Endothelial cell of umbilical vein (primary cell): ENCODE measurements around the gene GID4. TPM values are rescaled to one million over a fixed set of nuclear protein-coding genes. Genes with fewer than 3 reads are reported as not detected.

Experiments used
- BruUV-seq: library from RNA; stranded (reverse); fragments of 400-500 nt; replicated peaks from 2 replicates; lab custom pipeline; 2021; lab: Mats Ljungman, UMichigan
- CTCF ChIA-PET: fragments of 300-600, 350-600 bp; sonication (Branson Sonifier 250); formaldehyde crosslinking; loops from one replicate; lab custom pipeline; 2021; ENCODE audit warnings: antibody characterized with exemption, inconsistent platforms; lab: Charles Lee
- POLR2A ChIA-PET: fragments of 300-600, 350-600 bp; sonication (Branson Sonifier 250); formaldehyde crosslinking; loops from one replicate; lab custom pipeline; 2021; ENCODE audit warnings: antibody characterized with exemption, inconsistent platforms; lab: Charles Lee
- DNase-seq: peaks from one replicate; pipeline ENCODE4 v3.0.0-alpha.2; 2011; ENCODE audit warnings: low read depth, low spot score
- FAIRE-seq: peaks from 2 replicates; lab custom pipeline; 2011; peaks lifted over from hg19 to GRCh38; lab: Jason Lieb, UNC
- H2AFZ ChIP-seq: 2 replicates; pipeline ENCODE4 v1.6.0; 2012; ENCODE audit warnings: low read depth, low read length, control low read depth, inconsistent platforms
- H3K27ac ChIP-seq: 2 replicates; pipeline ENCODE4 v1.5.1; 2011; ENCODE audit warnings: low read depth, mild to moderate bottlenecking, control low read depth, low read length, moderate library complexity; ENCODE audit not compliant: insufficient read depth
- H3K27me3 ChIP-seq, 2 experiments: 2 replicates each; pipeline versions ENCODE4 v1.6.0 to v1.6.1; 2011; ENCODE audit warnings: low read length in 2 of 2, mixed read lengths in 1 of 2; ENCODE audit not compliant: control insufficient read depth in 2 of 2, insufficient read depth in 2 of 2
- H3K36me3 ChIP-seq, 2 experiments: 2 replicates in 1 of 2; 3 replicates in 1 of 2; pipeline ENCODE4 v1.5.1; 2011; ENCODE audit warnings: low read length in 2 of 2, mild to moderate bottlenecking in 1 of 2, moderate library complexity in 1 of 2; ENCODE audit not compliant: control insufficient read depth in 2 of 2, insufficient read depth in 2 of 2; ENCODE audit errors: extremely low read depth in 1 of 2
- H3K4me1 ChIP-seq: 3 replicates; pipeline ENCODE4 v1.5.1; 2011; ENCODE audit warnings: mild to moderate bottlenecking, low read length; ENCODE audit not compliant: control insufficient read depth, insufficient read depth; ENCODE audit errors: extremely low read depth
- H3K4me2 ChIP-seq: 2 replicates; pipeline ENCODE4 v1.6.1; 2011; ENCODE audit warnings: low read length, control low read depth, mixed read lengths; ENCODE audit not compliant: insufficient read depth
- H3K4me3 ChIP-seq, 3 experiments: fragments of 200-600 bp in 1 of 3; sonication (generic), shearing (Covaris generic) in 1 of 3; replicated peaks in 1 of 3; 2 replicates each; pipeline ENCODE4 v1.5.1; 2011 to 2016; ENCODE audit warnings: control low read depth in 3 of 3, low read length in 3 of 3, mild to moderate bottlenecking in 2 of 3, inconsistent platforms in 1 of 3, low read depth in 1 of 3, moderate library complexity in 1 of 3; ENCODE audit not compliant: insufficient read depth in 1 of 3
- H3K79me2 ChIP-seq: 2 replicates; pipeline ENCODE4 v1.6.0; 2012; ENCODE audit warnings: low read length, inconsistent platforms; ENCODE audit not compliant: control insufficient read depth, insufficient read depth
- H3K9ac ChIP-seq: replicated peaks from 2 replicates; pipeline ENCODE3; 2011; ENCODE audit warnings: low read length, control low read depth; ENCODE audit not compliant: insufficient read depth; ENCODE audit errors: extremely low read depth
- H3K9me1 ChIP-seq: replicated peaks from 3 replicates; pipeline ENCODE4 v1.6.0; 2011; ENCODE audit warnings: mild to moderate bottlenecking, low read length; ENCODE audit not compliant: control insufficient read depth, insufficient read depth; ENCODE audit errors: extremely low read depth
- H3K9me3 ChIP-seq: replicated peaks from 2 replicates; pipeline ENCODE4 v1.5.1; 2012; ENCODE audit warnings: low read length, inconsistent platforms; ENCODE audit not compliant: control insufficient read depth, insufficient read depth
- H4K20me1 ChIP-seq: replicated peaks from 2 replicates; pipeline ENCODE3; 2011; ENCODE audit warnings: mild to moderate bottlenecking, low read length; ENCODE audit not compliant: control insufficient read depth, insufficient read depth; ENCODE audit errors: extremely low read depth
- EZH2 ChIP-seq: IDR thresholded peaks from 2 replicates; pipeline ENCODE4 v1.6.1; 2012; ENCODE audit warnings: borderline replicate concordance, low read depth, mild to moderate bottlenecking, moderate library complexity, low read length, inconsistent platforms; ENCODE audit not compliant: severe bottlenecking
- FOS ChIP-seq: IDR thresholded peaks from 2 replicates; pipeline ENCODE4 v1.6.1; 2011; ENCODE audit warnings: mild to moderate bottlenecking, low read length, moderate library complexity, borderline replicate concordance; ENCODE audit not compliant: insufficient read depth
- GATA2 ChIP-seq: IDR thresholded peaks from 2 replicates; pipeline ENCODE4 v1.7.0; 2011; ENCODE audit warnings: low read depth, mild to moderate bottlenecking, moderate library complexity, mixed read lengths, low read length; ENCODE audit not compliant: insufficient read length, insufficient read depth
- JUN ChIP-seq: IDR thresholded peaks from 2 replicates; pipeline ENCODE4 v1.6.1; 2011; ENCODE audit warnings: borderline replicate concordance, low read depth; ENCODE audit not compliant: insufficient read length, insufficient read depth
- MYC ChIP-seq: IDR thresholded peaks from one replicate; pipeline ENCODE4 v1.6.1; 2011; ENCODE audit warnings: mild to moderate bottlenecking, low read depth, low read length
- POLR2A ChIP-seq: IDR thresholded peaks from 2 replicates; pipeline ENCODE4 v1.6.1; 2012; ENCODE audit warnings: low read depth, mild to moderate bottlenecking, control low read depth, low read length
- POLR2AphosphoS5 ChIP-seq: IDR thresholded peaks from 2 replicates; pipeline ENCODE4 v1.6.1; 2012; ENCODE audit warnings: low read depth, mild to moderate bottlenecking, control low read depth, low read length, moderate library complexity; ENCODE audit not compliant: insufficient read depth
- dilution Hi-C: fragments of 300-500 bp; cut with MboI; formaldehyde crosslinking; loops from one replicate; pipeline ENCODE4 v1.15.0; 2019; ENCODE audit warnings: low sequenced_read_pairs; ENCODE audit not compliant: extremely low pct_ligation_motif_present
- intact Hi-C: fragments of 100-400 bp; cut with micrococcal nuclease; formaldehyde crosslinking; loops from one replicate; pipeline ENCODE4 v1.10.0; 2022
- polyA plus RNA-seq, 4 experiments: library from polyadenylated mRNA; depleted of rRNA in 3 of 4; stranded (reverse) in 3 of 4; unstranded in 1 of 4; fragments of >200 nt; gene quantifications; 2 replicates each; pipeline versions ENCODE4 v1.2.1 to v1.2.3, GENCODE V29; 2011 to 2012; ENCODE audit warnings: missing spikeins in 1 of 4
- total RNA-seq: library from RNA; stranded (reverse); gene quantifications from 2 replicates; pipeline ENCODE4 v1.2.3, GENCODE V29; 2021
- TF ChIP-seq, protein P1 (sequence below): IDR thresholded peaks from 2 replicates; pipeline ENCODE4 v1.6.1; 2011; ENCODE audit not compliant: insufficient read depth, insufficient read length
- TF ChIP-seq, protein P2 (sequence below), 2 donors: IDR thresholded peaks; 1 replicate in 1 of 2; 2 replicates in 1 of 2; pipeline ENCODE4 v1.5.1; 2011; ENCODE audit warnings: low read length in 2 of 2, mild to moderate bottlenecking in 2 of 2, moderate library complexity in 2 of 2, control low read depth in 1 of 2, inconsistent platforms in 1 of 2, low read depth in 1 of 2; ENCODE audit not compliant: insufficient read depth in 1 of 2; ENCODE audit errors: extremely low read depth in 1 of 2

GID4 gene
- total and polyA plus RNA-seq, 2 donors (not counting 3 experiments of a cell fraction or from before 2014, with no cell fraction given): 6.4 to 11.3 TPM

DNA sequence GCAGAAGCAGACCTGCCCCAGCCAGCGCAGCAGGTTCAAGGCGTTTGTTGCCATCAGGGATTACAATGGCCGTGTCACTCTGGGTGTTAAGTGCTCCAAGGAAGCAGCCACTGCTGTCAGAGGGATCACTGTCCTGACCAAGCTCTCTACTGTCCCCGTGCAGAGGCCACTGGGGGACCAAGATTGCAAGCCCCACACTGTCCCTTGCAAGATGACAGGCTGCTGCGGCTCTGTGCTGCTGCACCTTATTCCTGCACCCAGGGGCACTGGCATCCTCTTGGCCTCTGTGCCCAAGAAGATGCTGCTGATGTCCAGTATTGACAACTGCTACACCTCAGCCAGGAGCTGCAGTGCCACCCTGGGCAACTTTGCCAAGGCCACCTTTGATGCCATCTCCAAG, 27.9 kb upstream of the GID4 start:
- DNase-seq (no peak), FAIRE-seq (no peak)
- Histone ChIP-seq H3K4me1 (no peaks in the 10 kb centered on the region), H3K9ac (no peak overlapping the region), H3K79me2 (no peaks in the 10 kb centered on the region), H3K27me3 (no peaks in the 10 kb centered on the region), H3K4me2 (no peak overlapping the region), H4K20me1 (no peaks in the 10 kb centered on the region), H3K36me3 (peaks cover 0 to 4% of the 10 kb centered on the region in 2 experiments), H3K27ac (no peak overlapping the region), H3K9me3 (no peaks in the 10 kb centered on the region), H3K4me3 (no peak overlapping the region), H3K9me1 (no peaks in the 10 kb centered on the region), H2AFZ (no peak overlapping the region)
- CTCF ChIA-PET: no interaction called here
- no peak for TF ChIP-seq JUN
- no peak for TF ChIP-seq GATA2
- TF ChIP-seq, protein P1, sequence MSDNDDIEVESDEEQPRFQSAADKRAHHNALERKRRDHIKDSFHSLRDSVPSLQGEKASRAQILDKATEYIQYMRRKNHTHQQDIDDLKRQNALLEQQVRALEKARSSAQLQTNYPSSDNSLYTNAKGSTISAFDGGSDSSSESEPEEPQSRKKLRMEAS: no peak
- TF ChIP-seq POLR2AphosphoS5: no peak
- no peak for TF ChIP-seq EZH2
- TF ChIP-seq FOS: no peak
- TF ChIP-seq POLR2A: no peak
- TF ChIP-seq, protein P2, sequence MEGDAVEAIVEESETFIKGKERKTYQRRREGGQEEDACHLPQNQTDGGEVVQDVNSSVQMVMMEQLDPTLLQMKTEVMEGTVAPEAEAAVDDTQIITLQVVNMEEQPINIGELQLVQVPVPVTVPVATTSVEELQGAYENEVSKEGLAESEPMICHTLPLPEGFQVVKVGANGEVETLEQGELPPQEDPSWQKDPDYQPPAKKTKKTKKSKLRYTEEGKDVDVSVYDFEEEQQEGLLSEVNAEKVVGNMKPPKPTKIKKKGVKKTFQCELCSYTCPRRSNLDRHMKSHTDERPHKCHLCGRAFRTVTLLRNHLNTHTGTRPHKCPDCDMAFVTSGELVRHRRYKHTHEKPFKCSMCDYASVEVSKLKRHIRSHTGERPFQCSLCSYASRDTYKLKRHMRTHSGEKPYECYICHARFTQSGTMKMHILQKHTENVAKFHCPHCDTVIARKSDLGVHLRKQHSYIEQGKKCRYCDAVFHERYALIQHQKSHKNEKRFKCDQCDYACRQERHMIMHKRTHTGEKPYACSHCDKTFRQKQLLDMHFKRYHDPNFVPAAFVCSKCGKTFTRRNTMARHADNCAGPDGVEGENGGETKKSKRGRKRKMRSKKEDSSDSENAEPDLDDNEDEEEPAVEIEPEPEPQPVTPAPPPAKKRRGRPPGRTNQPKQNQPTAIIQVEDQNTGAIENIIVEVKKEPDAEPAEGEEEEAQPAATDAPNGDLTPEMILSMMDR (IDR thresholded peaks at IDR 0.05; ENCODE audit: extremely low read depth in 1 of 2, insufficient read depth in 1 of 2, low read depth in 1 of 2, low read length in 2 of 2): no peak
- TF ChIP-seq MYC: no peak
- intact Hi-C loops: no loop called here
- dilution Hi-C loops: no loop called here
- POLR2A ChIA-PET: no interaction called here
- BruUV-seq: no TSS peak
